Heart left ventricle (tissue), 16 donors: ENCODE data around the gene MTG1. TPM values are rescaled to one million over a fixed set of nuclear protein-coding genes. Genes with fewer than 3 reads are reported as not detected.
A peak's percentile ranks its signal among the peaks of the same experiment; 100 is the strongest.

Experiments used
- ATAC-seq, 4 donors: fragments of 200-7000 bp; cut with Tn5 transposase; one replicate each; pipeline ENCODE4 v1.9.1; 2020 to 2022; ENCODE audit warnings: moderate library complexity in 4 of 4, mild to moderate bottlenecking in 3 of 4, moderate number of reproducible peaks in 1 of 4
- DNase-seq, 5 donors: peaks; one replicate each; pipeline ENCODE4 v3.0.0-alpha.2; 2020
- H3K27ac ChIP-seq, 12 donors: fragments of 200-600 bp; sonication (generic) in 4 of 12; one replicate each; pipeline versions ENCODE4 v1.5.0 to v1.8.0; 2016 to 2022; ENCODE audit warnings: mild to moderate bottlenecking in 2 of 12
- H3K27me3 ChIP-seq, 9 donors: fragments of 200-600 bp; sonication (generic) in 2 of 9; one replicate each; pipeline versions ENCODE4 v1.5.1 to v1.8.0; 2016 to 2022; ENCODE audit warnings: mild to moderate bottlenecking in 3 of 9
- H3K36me3 ChIP-seq, 9 donors: fragments of 200-600 bp; sonication (generic) in 2 of 9; one replicate each; pipeline versions ENCODE4 v1.5.0 to v1.8.0; 2018 to 2022; ENCODE audit warnings: mild to moderate bottlenecking in 2 of 9
- H3K4me1 ChIP-seq, 12 donors: fragments of 200-600 bp; sonication (generic) in 4 of 12; one replicate each; pipeline versions ENCODE4 v1.5.0 to v1.8.0; 2016 to 2022; ENCODE audit warnings: mild to moderate bottlenecking in 3 of 12
- H3K4me3 ChIP-seq, 12 donors: fragments of 200-600 bp; sonication (generic) in 4 of 12; one replicate each; pipeline versions ENCODE4 v1.5.0 to v1.8.0; 2017 to 2022; ENCODE audit warnings: mild to moderate bottlenecking in 9 of 12, moderate library complexity in 4 of 12
- H3K9me3 ChIP-seq, 12 donors: fragments of 200-600 bp; sonication (generic) in 4 of 12; one replicate each; pipeline versions ENCODE4 v1.5.0 to v1.8.0; 2016 to 2022; ENCODE audit warnings: mild to moderate bottlenecking in 1 of 12
- CTCF ChIP-seq, 12 donors: fragments of 200-600 bp; sonication (generic) in 4 of 12; IDR thresholded peaks; one replicate each; pipeline versions ENCODE4 v1.5.0 to v1.8.0; 2018 to 2022; ENCODE audit warnings: antibody characterized with exemption in 12 of 12, mild to moderate bottlenecking in 5 of 12
- POLR2A ChIP-seq, 2 donors: fragments of 450-650 bp; IDR thresholded peaks; one replicate each; pipeline ENCODE4 v1.6.1; 2017; ENCODE audit warnings: antibody characterized with exemption in 2 of 2, mild to moderate bottlenecking in 2 of 2, moderate library complexity in 2 of 2
- WGBS, 4 donors: extraction: QIAGEN DNeasy Blood & Tissue Kit in 2 of 4; methylation state at CpG; one replicate each; pipeline versions ENCODE4 v1.1.5 to v1.1.7; 2013 to 2018; 5-methylcytosine and 5-hydroxymethylcytosine counted together
- intact Hi-C, 10 donors: fragments of 100-400 bp; cut with DNase I; formaldehyde crosslinking; loops; one replicate each; pipeline versions ENCODE4 v1.11.1 to v1.14.2; 2022
- polyA plus RNA-seq, 2 donors: library from polyadenylated mRNA; stranded (reverse); fragments of 200-250 nt; gene quantifications; one replicate each; pipeline ENCODE4 v1.2.3, GENCODE V29; 2013
- total RNA-seq, 9 donors: library from RNA; depleted of rRNA in 2 of 9; stranded (reverse); fragments of >200 nt in 2 of 9; fragmentation: NEBNext Ultra II Directional in 3 of 9; extraction: Animal tissue kit (Norgen Biotek cat#: 25700) in 3 of 9; gene quantifications; one replicate each; pipeline versions ENCODE4 v1.1.0 to v1.2.4, GENCODE V29; 2016 to 2023
- donor health status: ischemic (EF 13 %, LVEDD 7.1; RV severe dilation, severe dysfunction).
- donor health status: healthy with polysubstance abuse.
- donor health status: DM: no; HTN: yes; CAD: no.
- donor health status: DM: no; HTN: no; CAD: no.
- donor health status: ischemic (EF 25% LVEDD 6.9; RV normal size, moderate dysfunction).
- donor health status: ischemic (EF 25% LVEDD 5.7; RV mildly dilated, moderate dysfunction).
- donor health status: healthy.
- donor health status: DM: yes; HTN: yes; CAD: no.
- donor health status: ischemic (EF 35%, LVEDD 5.7; RV mildly dilated, moderate dysfunction).
- donor health status: nonischemic (EF 11% LVEDD 7.7; RV severe dilation, severe dysfunction).
- donor health status: DM: yes; HTN: yes; CAD: no.
- donor health status: PGD.
- donor health status: ischemic (EF 29% LVEDD 5.4; RV normal size, mild dysfunction).
- donor health status: nonischemic (EF 23%, LVEDD 6.1; RV moderate dilation, normal function).

The MTG1 gene
- total and polyA plus RNA-seq, 11 donors = 11.6 to 34.2 (median 22.6) TPM

- Histone ChIP-seq H3K36me3 (no peaks in the 10 kb centered on the region), H3K9me3 (no peaks in the 10 kb centered on the region), H3K4me1 (peaks cover 0 to 33% (median 19%) of the 10 kb centered on the region in 12 donors), H3K4me3 (peak overlapping the region; percentile 45 to 99 (median 87)), H3K27me3 (no peaks in the 10 kb centered on the region), H3K27ac (peak overlapping the region; percentile 54 to 88 (median 81))
- ATAC-seq (peak in 1 of 4 donors; percentile 3), DNase-seq (no peak)
- intact Hi-C loops = loop anchor here in 1 of 10 donors (5.0 kb wide), 1 partner anchor 71 kb away; the partner anchor contains the start of genes TUBGCP2 and ZNF511
- TF ChIP-seq CTCF (IDR thresholded peaks at IDR 0.05) (no peak), POLR2A (IDR thresholded peaks at IDR 0.05) (no peak)
- WGBS, 4 donors = 21 to 30% (median 25%) methylated on average over 8 to 20 of the region's 20 CpGs
Observed at GRCh38 chr10:133377818-133378250, 16.1 kb upstream of the MTG1 start.

GRCh38 chr10:133378251-133379096 is 15.5 kb upstream of the MTG1 start:
- 0 to 1% (median 1%) methylated on average over 46 to 83 of the region's 90 CpGs for WGBS, 4 donors
- H3K4me1 ChIP-seq = peaks cover 0 to 33% (median 19%) of the 10 kb centered on the region in 12 donors
- H3K27me3 ChIP-seq = no peaks in the 10 kb centered on the region
- TF ChIP-seq POLR2A (IDR thresholded peaks at IDR 0.05) (peak in 1 of 2 donors; percentile 37), CTCF (IDR thresholded peaks at IDR 0.05) (no peak)
- H3K9me3 ChIP-seq = no peaks in the 10 kb centered on the region
- ATAC-seq (peak; percentile 52 to 82 (median 78)), DNase-seq (peak; percentile 66 to 87 (median 77))
- no peaks in the 10 kb centered on the region for H3K36me3 ChIP-seq
- peak overlapping the region; percentile 45 to 99 (median 87) for H3K4me3 ChIP-seq
- intact Hi-C loops = loop anchor here in 1 of 10 donors (5.0 kb wide), 1 partner anchor 71 kb away; the partner anchor contains the start of genes TUBGCP2 and ZNF511
- peak overlapping the region; percentile 54 to 88 (median 81) for H3K27ac ChIP-seq

- ATAC-seq (peak; percentile 22 to 74 (median 68)), DNase-seq (peak; percentile 78 to 90 (median 83))
- Histone ChIP-seq H3K27ac (peak within 1 kb of the TSS; percentile 54 to 88 (median 81)), H3K4me3 (peak within 1 kb of the TSS; percentile 68 to 99 (median 92)), H3K4me1 (peaks cover 0 to 27% (median 13%) of the 10 kb centered on the region in 12 donors), H3K9me3 (no peaks in the 10 kb centered on the region), H3K36me3 (peaks cover 0 to 7% (median 0%) of the 10 kb centered on the region in 9 donors), H3K27me3 (no peaks in the 10 kb centered on the region)
- WGBS, 4 donors = 5 to 12% (median 5%) methylated on average over 16 to 67 of the region's 78 CpGs
- intact Hi-C loops = loop anchor here in 1 of 10 donors (5.0 kb wide), 1 partner anchor 72 kb away; the partner anchor contains the start of genes TUBGCP2 and ZNF511
- TF ChIP-seq POLR2A (IDR thresholded peaks at IDR 0.05) (peak in 1 of 2 donors; percentile 21), CTCF (IDR thresholded peaks at IDR 0.05) (no peak)
Observed at GRCh38 chr10:133379152-133379800, 14.7 kb upstream of the MTG1 start, which contains the start of gene PAOX. TSS of gene PAOX (plus strand) at chr10:133379262. CDS start at chr10:133379317, 55 bp downstream.
